GM19025 (cell line): ENCODE results near the gene CMTM8.
"Not testable (repeated sequence)": the region's sequence is repeated elsewhere in the genome, so short reads cannot be mapped to it uniquely, and the experiment has no call there.

ENCODE experiments used
- ATAC-seq: cut with Tn5 transposase; IDR thresholded peaks from one replicate; pipeline ENCODE4 v1.9.1; 2021; ENCODE audit warnings: mild to moderate bottlenecking, low read depth, moderate library complexity; ENCODE audit not compliant: unreplicated experiment

The CMTM8 gene

GRCh38 chr3:32226875-32227500 is 11.5 kb upstream of the CMTM8 start:
- ATAC-seq = no peak

- ATAC-seq = not testable (repeated sequence)
These were observed 9.7 kb upstream of the CMTM8 start for GRCh38 chr3:32228743-32229142.

- no peak for ATAC-seq
These were observed 8.9 kb upstream of the CMTM8 start for GRCh38 chr3:32229565-32229964.

- ATAC-seq = no peak
These were observed 2.1 kb upstream of the CMTM8 start for GRCh38 chr3:32236377-32236776.

GRCh38 chr3:32237670-32238452 is 619 bp upstream of the CMTM8 start:
- peak; percentile 10 for ATAC-seq

GRCh38 chr3:32239307-32240158 is 1.1 kb downstream of the CMTM8 start:
- no peak for ATAC-seq

- ATAC-seq = no peak
These were observed 1.7 kb downstream of the CMTM8 start for GRCh38 chr3:32240159-32240545.

GRCh38 chr3:32241100-32241499 is 2.6 kb downstream of the CMTM8 start:
- no peak for ATAC-seq

GRCh38 chr3:32243519-32243918 is 5.0 kb downstream of the CMTM8 start:
- ATAC-seq = no peak

- no peak for ATAC-seq
These were observed 6.7 kb downstream of the CMTM8 start for GRCh38 chr3:32245200-32245599.

- ATAC-seq = no peak
These were observed 7.7 kb downstream of the CMTM8 start for GRCh38 chr3:32246079-32246675.

GRCh38 chr3:32249184-32249782 is 10.8 kb downstream of the CMTM8 start:
- ATAC-seq = no peak

- ATAC-seq = no peak
These were observed 15.8 kb downstream of the CMTM8 start for GRCh38 chr3:32254268-32254667.

- no peak for ATAC-seq
These were observed 16.9 kb downstream of the CMTM8 start for GRCh38 chr3:32255345-32255744.

- no peak for ATAC-seq
These were observed 17.7 kb downstream of the CMTM8 start for GRCh38 chr3:32256206-32256605.

GRCh38 chr3:32257042-32257441 is 18.6 kb downstream of the CMTM8 start:
- ATAC-seq = no peak

- ATAC-seq = no peak
These were observed 19.4 kb downstream of the CMTM8 start for GRCh38 chr3:32257641-32258438.

GRCh38 chr3:32258869-32259268 is 20.4 kb downstream of the CMTM8 start:
- ATAC-seq = no peak

GRCh38 chr3:32261545-32261944 is 23.1 kb downstream of the CMTM8 start:
- ATAC-seq = no peak

- ATAC-seq = no peak
These were observed 23.7 kb downstream of the CMTM8 start for GRCh38 chr3:32262201-32262600.
